GM12892 (cell line): ENCODE results near the gene TAB2.

Source experiments
- POLR2A ChIP-seq: IDR thresholded peaks from 2 replicates; pipeline ENCODE4 v1.6.1; 2011; ENCODE audit warnings: low read depth, low read length, control low read depth
- POLR2AphosphoS5 ChIP-seq: IDR thresholded peaks from 2 replicates; pipeline ENCODE4 v1.6.1; 2011; ENCODE audit warnings: low read depth, low read length, control low read depth
- TAF1 ChIP-seq: IDR thresholded peaks from 2 replicates; pipeline ENCODE4 v1.6.1; 2011; ENCODE audit warnings: low read depth, mild to moderate bottlenecking, control low read depth, low read length, borderline replicate concordance

- TF ChIP-seq POLR2AphosphoS5 (no peak), POLR2A (no peak), TAF1 (no peak)
These were observed 16.7 kb downstream of the TAB2 start for GRCh38 chr6:149334201-149334600.
